Heart right ventricle (tissue), 16 donors: ENCODE data around the gene ZNF488. TPM values are rescaled to one million over a fixed set of nuclear protein-coding genes. Genes with fewer than 3 reads are reported as not detected.

ENCODE experiments used
- ATAC-seq, 8 donors: fragments of 200-7000 bp; cut with Tn5 transposase; one replicate each; pipeline ENCODE4 v1.9.1; 2020; ENCODE audit warnings: mild to moderate bottlenecking in 8 of 8, moderate library complexity in 8 of 8, moderate number of reproducible peaks in 1 of 8
- DNase-seq, 2 donors: peaks; one replicate each; pipeline ENCODE4 v3.0.0-alpha.2; 2020
- H3K27ac ChIP-seq, 10 donors: fragments of 200-600 bp; sonication (generic) in 2 of 10; one replicate each; pipeline versions ENCODE4 v1.5.0 to v1.8.0; 2020 to 2022; ENCODE audit warnings: mild to moderate bottlenecking in 3 of 10
- H3K27me3 ChIP-seq, 7 donors: fragments of 200-600 bp; one replicate each; pipeline ENCODE4 v1.8.0; 2021 to 2022; ENCODE audit warnings: mild to moderate bottlenecking in 2 of 7
- H3K36me3 ChIP-seq, 9 donors: fragments of 200-600 bp; sonication (generic) in 1 of 9; one replicate each; pipeline versions ENCODE4 v1.5.0 to v1.8.0; 2020 to 2022; ENCODE audit warnings: mild to moderate bottlenecking in 2 of 9
- H3K4me1 ChIP-seq, 9 donors: fragments of 200-600 bp; sonication (generic) in 1 of 9; one replicate each; pipeline versions ENCODE4 v1.5.0 to v1.8.0; 2020 to 2022; ENCODE audit warnings: mild to moderate bottlenecking in 4 of 9
- H3K4me3 ChIP-seq, 10 donors: fragments of 200-600 bp; sonication (generic) in 2 of 10; one replicate each; pipeline versions ENCODE4 v1.5.0 to v1.8.0; 2020 to 2022; ENCODE audit warnings: mild to moderate bottlenecking in 7 of 10, moderate library complexity in 2 of 10
- H3K9me3 ChIP-seq, 11 donors: fragments of 200-600 bp in 10 of 11; sonication (generic) in 2 of 11; one replicate each; pipeline versions ENCODE4 v1.5.0 to v1.8.0; 2013 to 2022; ENCODE audit warnings: mild to moderate bottlenecking in 2 of 11, control low read depth in 1 of 11, moderate library complexity in 1 of 11
- WGBS, 2 donors: extraction: QIAGEN DNeasy Blood & Tissue Kit; methylation state at CpG; one replicate each; pipeline ENCODE4 v1.1.7; 2013; ENCODE audit warnings: inconsistent platforms in 1 of 2; 5-methylcytosine and 5-hydroxymethylcytosine counted together
- intact Hi-C, 10 donors: fragments of 100-400 bp; cut with DNase I; formaldehyde crosslinking; loops; one replicate each; pipeline versions ENCODE4 v1.11.1 to v1.14.2; 2022
- polyA plus RNA-seq, 2 donors: library from polyadenylated mRNA; stranded (reverse); fragments of 200-250 nt; gene quantifications; one replicate each; pipeline ENCODE4 v1.2.3, GENCODE V29; 2013
- total RNA-seq, 10 donors: library from RNA; stranded (reverse); fragmentation: NEBNext Ultra II Directional in 3 of 10; extraction: Animal tissue kit (Norgen Biotek cat#: 25700) in 3 of 10; gene quantifications; one replicate each; pipeline versions ENCODE4 v1.2.1 to v1.2.4, GENCODE V29; 2021 to 2023
- TF ChIP-seq, protein P1 (sequence below), 9 donors: fragments of 200-600 bp; sonication (generic) in 2 of 9; IDR thresholded peaks; one replicate each; pipeline versions ENCODE4 v1.5.0 to v1.8.0; 2021 to 2022; ENCODE audit warnings: antibody characterized with exemption in 9 of 9, mild to moderate bottlenecking in 5 of 9, moderate library complexity in 1 of 9
- donor health status: Arrhythmogenic right ventricular cardiomyopathy.
- donor health status: ischemic (EF 13 %, LVEDD 7.1; RV severe dilation, severe dysfunction).
- donor health status: healthy with polysubstance abuse.
- donor health status: DM: no; HTN: yes; CAD: no.
- donor health status: DM: no; HTN: no; CAD: no.
- donor health status: ischemic (EF 25% LVEDD 6.9; RV normal size, moderate dysfunction).
- donor health status: ischemic (EF 25% LVEDD 5.7; RV mildly dilated, moderate dysfunction).
- donor health status: healthy.
- donor health status: DM: yes; HTN: yes; CAD: no.
- donor health status: Ischemic cardiomyopathy.
- donor health status: ischemic (EF 35%, LVEDD 5.7; RV mildly dilated, moderate dysfunction).
- donor health status: nonischemic (EF 11% LVEDD 7.7; RV severe dilation, severe dysfunction).
- donor health status: DM: yes; HTN: yes; CAD: no.
- donor health status: PGD.
- donor health status: ischemic (EF 29% LVEDD 5.4; RV normal size, mild dysfunction).
- donor health status: nonischemic (EF 23%, LVEDD 6.1; RV moderate dilation, normal function).

ZNF488 gene
- total and polyA plus RNA-seq, 12 donors, result 0.05 to 0.14 (median 0.09) TPM; not detected in 7

DNA sequence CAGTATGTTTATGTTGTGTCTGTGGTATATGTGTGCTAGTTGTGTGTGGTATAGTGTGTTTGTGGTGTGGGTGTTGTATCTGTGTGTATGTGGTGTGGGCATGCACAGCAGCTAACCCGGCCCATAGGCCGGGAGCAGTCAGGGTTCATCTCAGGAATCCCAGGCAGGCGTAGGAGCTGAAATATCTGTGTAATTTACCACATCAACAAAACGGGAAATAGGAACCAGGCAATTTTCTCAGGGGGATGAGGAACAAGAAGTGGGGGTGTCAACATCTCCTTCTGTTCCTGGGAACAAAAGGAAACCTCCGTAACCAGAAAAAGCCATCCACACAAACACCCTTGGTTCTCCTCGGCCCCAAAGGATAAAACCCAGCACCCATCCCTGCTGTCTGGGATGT is 24.5 kb upstream of the ZNF488 start:
- ATAC-seq, result no peak
- TF ChIP-seq, protein P1, sequence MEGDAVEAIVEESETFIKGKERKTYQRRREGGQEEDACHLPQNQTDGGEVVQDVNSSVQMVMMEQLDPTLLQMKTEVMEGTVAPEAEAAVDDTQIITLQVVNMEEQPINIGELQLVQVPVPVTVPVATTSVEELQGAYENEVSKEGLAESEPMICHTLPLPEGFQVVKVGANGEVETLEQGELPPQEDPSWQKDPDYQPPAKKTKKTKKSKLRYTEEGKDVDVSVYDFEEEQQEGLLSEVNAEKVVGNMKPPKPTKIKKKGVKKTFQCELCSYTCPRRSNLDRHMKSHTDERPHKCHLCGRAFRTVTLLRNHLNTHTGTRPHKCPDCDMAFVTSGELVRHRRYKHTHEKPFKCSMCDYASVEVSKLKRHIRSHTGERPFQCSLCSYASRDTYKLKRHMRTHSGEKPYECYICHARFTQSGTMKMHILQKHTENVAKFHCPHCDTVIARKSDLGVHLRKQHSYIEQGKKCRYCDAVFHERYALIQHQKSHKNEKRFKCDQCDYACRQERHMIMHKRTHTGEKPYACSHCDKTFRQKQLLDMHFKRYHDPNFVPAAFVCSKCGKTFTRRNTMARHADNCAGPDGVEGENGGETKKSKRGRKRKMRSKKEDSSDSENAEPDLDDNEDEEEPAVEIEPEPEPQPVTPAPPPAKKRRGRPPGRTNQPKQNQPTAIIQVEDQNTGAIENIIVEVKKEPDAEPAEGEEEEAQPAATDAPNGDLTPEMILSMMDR (IDR thresholded peaks at IDR 0.05), result no peak
- 71 to 78% methylated on average over 6 of the region's 6 CpGs for WGBS, 2 donors
- DNase-seq, result no peak
- intact Hi-C loops, result no loop called here
- H3K4me3 ChIP-seq, result no peak overlapping the region
- no peak overlapping the region for H3K27ac ChIP-seq
- no peaks in the 10 kb centered on the region for H3K27me3 ChIP-seq
- H3K9me3 ChIP-seq, result no peaks in the 10 kb centered on the region
- H3K36me3 ChIP-seq, result no peaks in the 10 kb centered on the region
- peaks cover 0 to 12% (median 2%) of the 10 kb centered on the region in 9 donors for H3K4me1 ChIP-seq

DNA sequence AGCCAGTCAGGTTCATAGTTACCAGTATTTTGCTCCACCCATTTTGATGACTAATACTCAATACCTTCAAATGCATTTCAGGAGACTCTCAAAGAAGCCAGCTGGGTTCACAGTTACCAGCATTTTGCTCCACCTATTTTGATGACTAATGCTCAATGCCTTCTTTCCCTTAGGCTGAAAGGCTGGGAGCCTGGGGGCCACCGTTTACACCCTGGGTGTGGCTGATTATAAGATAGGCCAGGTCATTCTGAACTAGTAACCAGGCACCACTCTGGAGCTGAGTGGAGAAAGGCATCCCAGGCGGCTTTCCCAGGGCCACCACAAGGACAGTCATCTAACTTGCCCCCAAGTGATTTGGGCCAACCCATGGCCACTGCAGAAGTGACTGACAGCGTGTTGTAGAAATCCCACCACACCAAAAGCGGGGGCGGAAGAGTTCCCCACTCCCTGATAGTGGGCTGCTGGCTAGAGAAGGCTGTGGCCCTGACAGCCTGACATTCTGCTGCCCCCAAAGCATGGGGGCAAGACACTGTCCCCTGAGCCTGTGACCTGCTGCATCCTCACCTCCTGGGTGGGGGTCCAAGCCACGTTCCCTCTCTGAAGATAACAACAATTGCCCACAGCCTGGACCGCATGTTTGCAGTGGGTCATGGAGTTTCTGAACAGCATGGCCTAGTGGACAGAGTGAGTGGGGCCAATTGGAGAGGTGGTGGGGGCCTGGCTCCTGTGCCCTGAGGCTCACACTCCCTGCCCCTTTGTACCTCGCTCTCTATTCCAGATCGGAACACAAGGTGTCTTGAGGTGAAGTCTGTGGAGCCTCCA is 23.0 kb upstream of the ZNF488 start:
- 80 to 81% methylated on average over 9 of the region's 9 CpGs for WGBS, 2 donors
- Histone ChIP-seq H3K36me3 (no peaks in the 10 kb centered on the region), H3K9me3 (no peaks in the 10 kb centered on the region), H3K4me1 (peaks cover 8 to 26% (median 13%) of the 10 kb centered on the region in 9 donors), H3K27me3 (no peaks in the 10 kb centered on the region), H3K4me3 (no peak overlapping the region), H3K27ac (no peak overlapping the region)
- DNase-seq (no peak), ATAC-seq (no peak)
- TF ChIP-seq, protein P1 (IDR thresholded peaks at IDR 0.05), result no peak
- intact Hi-C loops, result no loop called here

DNA sequence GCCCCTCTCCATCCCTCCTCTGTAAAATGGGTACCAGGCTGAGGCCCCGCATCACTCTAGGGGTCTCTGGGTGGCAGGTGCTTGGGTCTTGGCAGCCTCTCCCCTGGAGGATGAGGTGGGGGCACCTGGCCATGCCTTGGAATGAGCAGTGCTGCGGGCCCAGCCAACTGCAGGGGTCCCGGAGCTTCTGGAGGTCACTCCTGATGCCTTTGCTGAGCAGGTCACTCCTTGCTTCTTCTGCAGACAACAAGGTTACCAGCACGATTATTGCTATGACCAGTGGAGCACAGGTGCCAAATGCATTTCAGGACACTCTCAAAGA is 22.4 kb upstream of the ZNF488 start:
- no peak overlapping the region for H3K4me3 ChIP-seq
- TF ChIP-seq, protein P1 (IDR thresholded peaks at IDR 0.05), result no peak
- ATAC-seq (no peak), DNase-seq (no peak)
- no peak overlapping the region for H3K27ac ChIP-seq
- H3K4me1 ChIP-seq, result peaks cover 8 to 29% (median 15%) of the 10 kb centered on the region in 9 donors
- intact Hi-C loops, result no loop called here
- no peaks in the 10 kb centered on the region for H3K36me3 ChIP-seq
- H3K9me3 ChIP-seq, result no peaks in the 10 kb centered on the region
- H3K27me3 ChIP-seq, result no peaks in the 10 kb centered on the region
- WGBS, 2 donors, result 93 to 95% methylated on average over 4 of the region's 4 CpGs

DNA sequence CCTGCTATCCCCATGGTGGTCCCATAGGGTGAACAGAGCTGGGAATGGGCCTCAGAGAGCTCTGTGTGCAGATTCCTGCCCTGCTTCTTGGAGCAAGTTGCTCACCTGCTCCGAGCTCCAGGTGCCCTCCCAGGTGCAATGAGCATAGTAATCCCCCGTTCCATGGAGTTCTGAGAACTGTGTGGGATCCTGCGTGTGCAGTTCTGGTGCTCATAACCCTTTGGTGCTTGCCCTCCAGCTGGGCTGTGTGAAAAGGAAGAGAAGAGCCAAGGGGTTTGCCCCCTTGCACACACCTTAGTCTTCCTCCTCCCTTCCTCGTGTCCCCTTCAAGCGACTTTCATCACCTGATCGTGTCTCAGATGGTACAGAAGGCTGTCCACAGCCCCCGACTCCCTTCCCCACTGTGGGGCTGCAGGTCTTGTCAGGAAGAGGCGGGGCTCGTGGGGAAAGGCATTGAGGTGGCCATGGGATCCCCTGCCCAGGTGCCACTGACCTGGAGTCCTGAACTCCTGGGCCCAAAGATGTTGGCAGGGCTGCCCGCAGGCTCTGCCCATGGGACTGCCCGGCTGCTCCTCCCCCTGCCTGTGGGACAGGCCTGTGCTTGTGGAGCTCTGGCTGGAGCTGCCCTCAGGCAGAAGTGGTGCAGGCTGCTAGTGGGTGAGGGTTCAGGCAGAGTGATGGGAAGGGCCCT is 21.9 kb upstream of the ZNF488 start:
- H3K27ac ChIP-seq, result no peak overlapping the region
- no peaks in the 10 kb centered on the region for H3K27me3 ChIP-seq
- 86 to 88% methylated on average over 11 of the region's 11 CpGs for WGBS, 2 donors
- H3K36me3 ChIP-seq, result no peaks in the 10 kb centered on the region
- peaks cover 8 to 29% (median 15%) of the 10 kb centered on the region in 9 donors for H3K4me1 ChIP-seq
- DNase-seq (no peak), ATAC-seq (no peak)
- H3K9me3 ChIP-seq, result no peaks in the 10 kb centered on the region
- TF ChIP-seq, protein P1 (IDR thresholded peaks at IDR 0.05), result no peak
- intact Hi-C loops, result no loop called here
- no peak overlapping the region for H3K4me3 ChIP-seq
